Erythroblast (primary cell): ENCODE results near the gene PSMA1.

Experiments
- GATA1 ChIP-seq: IDR thresholded peaks from 2 replicates; pipeline ENCODE4 v1.6.1; 2011; ENCODE audit warnings: low read depth, mild to moderate bottlenecking, control low read depth, low read length, moderate library complexity
- POLR2A ChIP-seq: IDR thresholded peaks from 2 replicates; pipeline ENCODE4 v1.6.1; 2011; ENCODE audit warnings: mild to moderate bottlenecking, low read length

DNA sequence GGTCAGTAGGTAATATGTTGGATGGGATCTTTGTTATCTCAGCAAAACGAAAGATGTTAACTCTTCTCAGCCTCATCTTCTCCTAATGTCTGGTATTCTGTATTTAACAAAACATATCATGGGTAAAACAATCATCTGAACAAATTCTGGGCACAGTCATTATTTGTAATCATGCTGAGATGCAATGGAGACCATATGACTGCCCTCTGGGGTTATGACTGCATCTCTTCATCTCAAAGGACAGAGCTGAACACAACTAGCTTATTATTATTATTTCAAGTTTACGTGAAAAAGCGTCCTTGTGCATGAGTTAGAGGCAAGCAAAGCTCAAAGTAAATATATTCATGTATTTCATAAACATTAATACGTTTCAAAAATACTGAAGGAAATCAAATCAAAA is 29.7 kb upstream of the PSMA1 start:
- TF ChIP-seq POLR2A, result no peak
- TF ChIP-seq GATA1, result no peak
